ENCODE data around the gene SLC10A6.

DNA sequence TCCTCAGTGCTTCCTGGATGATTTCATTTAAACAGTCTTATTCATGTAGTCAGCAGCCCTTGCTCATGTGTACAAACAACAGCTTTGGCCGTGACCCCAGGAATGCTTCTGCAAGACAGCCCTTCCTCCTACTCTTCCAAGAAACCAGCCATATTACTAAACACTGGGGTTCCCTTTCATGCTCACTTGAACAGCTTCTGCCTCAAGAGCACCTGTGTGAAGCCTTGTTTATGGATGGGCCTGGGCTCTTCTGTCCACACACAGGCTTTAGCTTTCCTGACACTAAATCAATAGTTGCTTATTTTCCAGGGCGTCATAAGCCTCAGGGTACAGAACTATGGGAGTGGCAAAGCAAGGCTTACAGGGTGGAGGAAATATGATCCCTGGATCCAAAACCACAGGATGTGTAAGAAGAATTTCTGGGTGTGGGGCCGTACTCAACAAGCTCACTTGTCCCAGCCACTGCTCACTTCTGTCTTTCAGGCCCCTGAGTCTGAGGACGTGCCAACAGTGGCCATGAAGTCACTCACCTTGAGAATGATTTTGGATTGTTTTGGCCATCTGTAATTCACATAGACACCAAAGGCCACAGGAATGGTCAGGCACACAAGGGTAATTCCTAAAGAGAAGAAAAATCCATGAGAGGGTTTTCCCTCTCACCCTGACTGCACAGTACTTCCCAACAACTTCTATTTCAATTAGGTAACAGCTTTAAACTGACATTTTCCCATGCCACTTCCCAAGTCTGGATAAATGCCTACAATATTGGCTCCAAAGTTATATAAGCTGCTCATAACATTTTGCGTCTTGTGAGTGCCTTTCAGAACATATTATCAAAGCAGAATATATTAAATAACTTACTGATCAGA lies 17.7 kb downstream of the SLC10A6 start:
- TF ChIP-seq, protein P1, sequence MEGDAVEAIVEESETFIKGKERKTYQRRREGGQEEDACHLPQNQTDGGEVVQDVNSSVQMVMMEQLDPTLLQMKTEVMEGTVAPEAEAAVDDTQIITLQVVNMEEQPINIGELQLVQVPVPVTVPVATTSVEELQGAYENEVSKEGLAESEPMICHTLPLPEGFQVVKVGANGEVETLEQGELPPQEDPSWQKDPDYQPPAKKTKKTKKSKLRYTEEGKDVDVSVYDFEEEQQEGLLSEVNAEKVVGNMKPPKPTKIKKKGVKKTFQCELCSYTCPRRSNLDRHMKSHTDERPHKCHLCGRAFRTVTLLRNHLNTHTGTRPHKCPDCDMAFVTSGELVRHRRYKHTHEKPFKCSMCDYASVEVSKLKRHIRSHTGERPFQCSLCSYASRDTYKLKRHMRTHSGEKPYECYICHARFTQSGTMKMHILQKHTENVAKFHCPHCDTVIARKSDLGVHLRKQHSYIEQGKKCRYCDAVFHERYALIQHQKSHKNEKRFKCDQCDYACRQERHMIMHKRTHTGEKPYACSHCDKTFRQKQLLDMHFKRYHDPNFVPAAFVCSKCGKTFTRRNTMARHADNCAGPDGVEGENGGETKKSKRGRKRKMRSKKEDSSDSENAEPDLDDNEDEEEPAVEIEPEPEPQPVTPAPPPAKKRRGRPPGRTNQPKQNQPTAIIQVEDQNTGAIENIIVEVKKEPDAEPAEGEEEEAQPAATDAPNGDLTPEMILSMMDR (IDR thresholded peaks at IDR 0.05; ENCODE audit: low read depth, low read length, missing input control): no peak
- TF ChIP-seq YY1 (IDR thresholded peaks at IDR 0.05) (no peak), TAF1 (conservative IDR thresholded peaks at IDR 0.05) (no peak)
